Endothelial cell of umbilical vein (primary cell): Measurements from ENCODE around the gene ELOVL4. TPM values are rescaled to one million over a fixed set of nuclear protein-coding genes. Genes with fewer than 3 reads are reported as not detected.

Experiments used
- BruUV-seq: library from RNA; stranded (reverse); fragments of 400-500 nt; replicated peaks from 2 replicates; lab custom pipeline; 2021; lab: Mats Ljungman, UMichigan
- CTCF ChIA-PET: fragments of 300-600, 350-600 bp; sonication (Branson Sonifier 250); formaldehyde crosslinking; loops from one replicate; lab custom pipeline; 2021; ENCODE audit warnings: antibody characterized with exemption, inconsistent platforms; lab: Charles Lee
- POLR2A ChIA-PET: fragments of 300-600, 350-600 bp; sonication (Branson Sonifier 250); formaldehyde crosslinking; loops from one replicate; lab custom pipeline; 2021; ENCODE audit warnings: antibody characterized with exemption, inconsistent platforms; lab: Charles Lee
- DNase-seq: peaks from one replicate; pipeline ENCODE4 v3.0.0-alpha.2; 2011; ENCODE audit warnings: low read depth, low spot score
- FAIRE-seq: peaks from 2 replicates; lab custom pipeline; 2011; peaks lifted over from hg19 to GRCh38; lab: Jason Lieb, UNC
- H2AFZ ChIP-seq: 2 replicates; pipeline ENCODE4 v1.6.0; 2012; ENCODE audit warnings: low read depth, low read length, control low read depth, inconsistent platforms
- H3K27ac ChIP-seq: 2 replicates; pipeline ENCODE4 v1.5.1; 2011; ENCODE audit warnings: low read depth, mild to moderate bottlenecking, control low read depth, low read length, moderate library complexity; ENCODE audit not compliant: insufficient read depth
- H3K27me3 ChIP-seq, 2 experiments: 2 replicates each; pipeline versions ENCODE4 v1.6.0 to v1.6.1; 2011; ENCODE audit warnings: low read length in 2 of 2, mixed read lengths in 1 of 2; ENCODE audit not compliant: control insufficient read depth in 2 of 2, insufficient read depth in 2 of 2
- H3K36me3 ChIP-seq, 2 experiments: 2 replicates in 1 of 2; 3 replicates in 1 of 2; pipeline ENCODE4 v1.5.1; 2011; ENCODE audit warnings: low read length in 2 of 2, mild to moderate bottlenecking in 1 of 2, moderate library complexity in 1 of 2; ENCODE audit not compliant: control insufficient read depth in 2 of 2, insufficient read depth in 2 of 2; ENCODE audit errors: extremely low read depth in 1 of 2
- H3K4me1 ChIP-seq: 3 replicates; pipeline ENCODE4 v1.5.1; 2011; ENCODE audit warnings: mild to moderate bottlenecking, low read length; ENCODE audit not compliant: control insufficient read depth, insufficient read depth; ENCODE audit errors: extremely low read depth
- H3K4me2 ChIP-seq: 2 replicates; pipeline ENCODE4 v1.6.1; 2011; ENCODE audit warnings: low read length, control low read depth, mixed read lengths; ENCODE audit not compliant: insufficient read depth
- H3K4me3 ChIP-seq, 3 experiments: fragments of 200-600 bp in 1 of 3; sonication (generic), shearing (Covaris generic) in 1 of 3; replicated peaks in 1 of 3; 2 replicates each; pipeline ENCODE4 v1.5.1; 2011 to 2016; ENCODE audit warnings: control low read depth in 3 of 3, low read length in 3 of 3, mild to moderate bottlenecking in 2 of 3, inconsistent platforms in 1 of 3, low read depth in 1 of 3, moderate library complexity in 1 of 3; ENCODE audit not compliant: insufficient read depth in 1 of 3
- H3K79me2 ChIP-seq: 2 replicates; pipeline ENCODE4 v1.6.0; 2012; ENCODE audit warnings: low read length, inconsistent platforms; ENCODE audit not compliant: control insufficient read depth, insufficient read depth
- H3K9ac ChIP-seq: replicated peaks from 2 replicates; pipeline ENCODE3; 2011; ENCODE audit warnings: low read length, control low read depth; ENCODE audit not compliant: insufficient read depth; ENCODE audit errors: extremely low read depth
- H3K9me1 ChIP-seq: replicated peaks from 3 replicates; pipeline ENCODE4 v1.6.0; 2011; ENCODE audit warnings: mild to moderate bottlenecking, low read length; ENCODE audit not compliant: control insufficient read depth, insufficient read depth; ENCODE audit errors: extremely low read depth
- H3K9me3 ChIP-seq: replicated peaks from 2 replicates; pipeline ENCODE4 v1.5.1; 2012; ENCODE audit warnings: low read length, inconsistent platforms; ENCODE audit not compliant: control insufficient read depth, insufficient read depth
- H4K20me1 ChIP-seq: replicated peaks from 2 replicates; pipeline ENCODE3; 2011; ENCODE audit warnings: mild to moderate bottlenecking, low read length; ENCODE audit not compliant: control insufficient read depth, insufficient read depth; ENCODE audit errors: extremely low read depth
- EZH2 ChIP-seq: IDR thresholded peaks from 2 replicates; pipeline ENCODE4 v1.6.1; 2012; ENCODE audit warnings: borderline replicate concordance, low read depth, mild to moderate bottlenecking, moderate library complexity, low read length, inconsistent platforms; ENCODE audit not compliant: severe bottlenecking
- FOS ChIP-seq: IDR thresholded peaks from 2 replicates; pipeline ENCODE4 v1.6.1; 2011; ENCODE audit warnings: mild to moderate bottlenecking, low read length, moderate library complexity, borderline replicate concordance; ENCODE audit not compliant: insufficient read depth
- GATA2 ChIP-seq: IDR thresholded peaks from 2 replicates; pipeline ENCODE4 v1.7.0; 2011; ENCODE audit warnings: low read depth, mild to moderate bottlenecking, moderate library complexity, mixed read lengths, low read length; ENCODE audit not compliant: insufficient read length, insufficient read depth
- JUN ChIP-seq: IDR thresholded peaks from 2 replicates; pipeline ENCODE4 v1.6.1; 2011; ENCODE audit warnings: borderline replicate concordance, low read depth; ENCODE audit not compliant: insufficient read length, insufficient read depth
- MYC ChIP-seq: IDR thresholded peaks from one replicate; pipeline ENCODE4 v1.6.1; 2011; ENCODE audit warnings: mild to moderate bottlenecking, low read depth, low read length
- POLR2A ChIP-seq: IDR thresholded peaks from 2 replicates; pipeline ENCODE4 v1.6.1; 2012; ENCODE audit warnings: low read depth, mild to moderate bottlenecking, control low read depth, low read length
- POLR2AphosphoS5 ChIP-seq: IDR thresholded peaks from 2 replicates; pipeline ENCODE4 v1.6.1; 2012; ENCODE audit warnings: low read depth, mild to moderate bottlenecking, control low read depth, low read length, moderate library complexity; ENCODE audit not compliant: insufficient read depth
- dilution Hi-C: fragments of 300-500 bp; cut with MboI; formaldehyde crosslinking; loops from one replicate; pipeline ENCODE4 v1.15.0; 2019; ENCODE audit warnings: low sequenced_read_pairs; ENCODE audit not compliant: extremely low pct_ligation_motif_present
- intact Hi-C: fragments of 100-400 bp; cut with micrococcal nuclease; formaldehyde crosslinking; loops from one replicate; pipeline ENCODE4 v1.10.0; 2022
- polyA plus RNA-seq, 4 experiments: library from polyadenylated mRNA; depleted of rRNA in 3 of 4; stranded (reverse) in 3 of 4; unstranded in 1 of 4; fragments of >200 nt; gene quantifications; 2 replicates each; pipeline versions ENCODE4 v1.2.1 to v1.2.3, GENCODE V29; 2011 to 2012; ENCODE audit warnings: missing spikeins in 1 of 4
- total RNA-seq: library from RNA; stranded (reverse); gene quantifications from 2 replicates; pipeline ENCODE4 v1.2.3, GENCODE V29; 2021
- TF ChIP-seq, protein P1 (sequence below): IDR thresholded peaks from 2 replicates; pipeline ENCODE4 v1.6.1; 2011; ENCODE audit not compliant: insufficient read depth, insufficient read length
- TF ChIP-seq, protein P2 (sequence below), 2 donors: IDR thresholded peaks; 1 replicate in 1 of 2; 2 replicates in 1 of 2; pipeline ENCODE4 v1.5.1; 2011; ENCODE audit warnings: low read length in 2 of 2, mild to moderate bottlenecking in 2 of 2, moderate library complexity in 2 of 2, control low read depth in 1 of 2, inconsistent platforms in 1 of 2, low read depth in 1 of 2; ENCODE audit not compliant: insufficient read depth in 1 of 2; ENCODE audit errors: extremely low read depth in 1 of 2

The ELOVL4 gene
- total and polyA plus RNA-seq, 2 donors (not counting 3 experiments of a cell fraction or from before 2014, with no cell fraction given) = 0.98 to 3.3 TPM

DNA sequence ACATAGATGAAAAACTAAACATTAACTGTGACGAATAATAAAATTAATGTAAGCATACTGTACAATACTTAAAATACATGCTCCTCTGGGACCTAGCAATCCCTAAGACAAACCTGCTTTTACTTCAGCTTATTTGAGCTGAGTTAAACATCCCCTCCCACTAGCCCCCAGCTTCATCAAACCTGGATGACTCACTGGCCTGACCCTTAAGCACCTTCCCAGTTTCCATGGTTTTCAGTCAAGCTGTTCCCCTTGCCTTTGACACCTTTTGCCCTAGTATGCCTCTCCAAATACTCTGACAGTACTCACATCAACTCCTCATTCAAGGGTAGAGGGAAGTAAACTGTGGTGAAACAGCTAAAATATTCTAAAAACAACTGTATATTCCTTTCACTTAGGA lies 4.2 kb downstream of the ELOVL4 start:
- peaks cover 23% of the 10 kb centered on the region for H3K4me1 ChIP-seq
- H3K4me2 ChIP-seq = no peak overlapping the region
- dilution Hi-C loops (no loop called here), intact Hi-C loops (loop anchor here (10.0 kb wide), 1 partner anchor 512 kb away; no protein-coding TSS in a partner anchor)
- H3K27ac ChIP-seq = no peak overlapping the region
- H3K79me2 ChIP-seq = no peaks in the 10 kb centered on the region
- no peak overlapping the region for H2AFZ ChIP-seq
- POLR2A ChIA-PET = no interaction called here
- no TSS peak for BruUV-seq
- no peaks in the 10 kb centered on the region for H3K9me3 ChIP-seq
- DNase-seq = no peak
- no peaks in the 10 kb centered on the region for H3K9me1 ChIP-seq
- no peaks in the 10 kb centered on the region for H3K36me3 ChIP-seq
- CTCF ChIA-PET = interaction anchor here (1.2 kb wide), 1 partner anchor 73 kb away, joined by 3 read pairs; no protein-coding TSS in a partner anchor
- no peak for FAIRE-seq
- H3K4me3 ChIP-seq = no peak overlapping the region
- no peak overlapping the region for H3K9ac ChIP-seq
- H4K20me1 ChIP-seq = peaks cover 2% of the 10 kb centered on the region
- TF ChIP-seq, protein P1, sequence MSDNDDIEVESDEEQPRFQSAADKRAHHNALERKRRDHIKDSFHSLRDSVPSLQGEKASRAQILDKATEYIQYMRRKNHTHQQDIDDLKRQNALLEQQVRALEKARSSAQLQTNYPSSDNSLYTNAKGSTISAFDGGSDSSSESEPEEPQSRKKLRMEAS = no peak
- TF ChIP-seq JUN (no peak), POLR2A (no peak), EZH2 (no peak), MYC (no peak), FOS (no peak), POLR2AphosphoS5 (no peak), GATA2 (no peak)
- TF ChIP-seq, protein P2, sequence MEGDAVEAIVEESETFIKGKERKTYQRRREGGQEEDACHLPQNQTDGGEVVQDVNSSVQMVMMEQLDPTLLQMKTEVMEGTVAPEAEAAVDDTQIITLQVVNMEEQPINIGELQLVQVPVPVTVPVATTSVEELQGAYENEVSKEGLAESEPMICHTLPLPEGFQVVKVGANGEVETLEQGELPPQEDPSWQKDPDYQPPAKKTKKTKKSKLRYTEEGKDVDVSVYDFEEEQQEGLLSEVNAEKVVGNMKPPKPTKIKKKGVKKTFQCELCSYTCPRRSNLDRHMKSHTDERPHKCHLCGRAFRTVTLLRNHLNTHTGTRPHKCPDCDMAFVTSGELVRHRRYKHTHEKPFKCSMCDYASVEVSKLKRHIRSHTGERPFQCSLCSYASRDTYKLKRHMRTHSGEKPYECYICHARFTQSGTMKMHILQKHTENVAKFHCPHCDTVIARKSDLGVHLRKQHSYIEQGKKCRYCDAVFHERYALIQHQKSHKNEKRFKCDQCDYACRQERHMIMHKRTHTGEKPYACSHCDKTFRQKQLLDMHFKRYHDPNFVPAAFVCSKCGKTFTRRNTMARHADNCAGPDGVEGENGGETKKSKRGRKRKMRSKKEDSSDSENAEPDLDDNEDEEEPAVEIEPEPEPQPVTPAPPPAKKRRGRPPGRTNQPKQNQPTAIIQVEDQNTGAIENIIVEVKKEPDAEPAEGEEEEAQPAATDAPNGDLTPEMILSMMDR (IDR thresholded peaks at IDR 0.05; ENCODE audit: extremely low read depth in 1 of 2, insufficient read depth in 1 of 2, low read depth in 1 of 2, low read length in 2 of 2) = no peak
- H3K27me3 ChIP-seq = peaks cover 5 to 8% of the 10 kb centered on the region in 2 experiments
